Breast epithelium (tissue), 4 donors: ENCODE data around the gene SLC25A15. TPM values are rescaled to one million over a fixed set of nuclear protein-coding genes. Genes with fewer than 3 reads are reported as not detected.

Experiments used
- DNase-seq, 2 donors: peaks; one replicate each; pipeline ENCODE4 v3.0.0-alpha.2; 2019; ENCODE audit warnings: low spot score in 2 of 2
- H3K27ac ChIP-seq, 2 donors: fragments of 200-600 bp; sonication (generic) in 1 of 2; one replicate each; pipeline ENCODE4 v1.5.1; 2016 to 2019; ENCODE audit warnings: mild to moderate bottlenecking in 1 of 2
- H3K27me3 ChIP-seq, 2 donors: fragments of 200-600 bp; sonication (generic) in 1 of 2; one replicate each; pipeline versions ENCODE4 v1.5.1 to v1.6.0; 2017 to 2019; ENCODE audit warnings: control low read depth in 1 of 2, mild to moderate bottlenecking in 1 of 2
- H3K36me3 ChIP-seq: fragments of 200-600 bp; one replicate; pipeline ENCODE4 v1.5.1; 2019
- H3K4me1 ChIP-seq, 2 donors: fragments of 200-600 bp; sonication (generic); one replicate each; pipeline ENCODE4 v1.5.1; 2016 to 2019; ENCODE audit warnings: control low read depth in 1 of 2
- H3K4me3 ChIP-seq, 3 donors: fragments of 200-600 bp; sonication (generic); 1 replicate in 2 of 3; 2 replicates in 1 of 3; pipeline ENCODE4 v1.5.1; 2016 to 2019; ENCODE audit warnings: mild to moderate bottlenecking in 3 of 3, moderate library complexity in 2 of 3
- H3K9me3 ChIP-seq, 2 donors: fragments of 200-600 bp; sonication (generic) in 1 of 2; one replicate each; pipeline ENCODE4 v1.5.1; 2016 to 2019; ENCODE audit warnings: control low read depth in 1 of 2
- POLR2A ChIP-seq: fragments of 450-650 bp; IDR thresholded peaks from one replicate; pipeline ENCODE4 v1.6.1; 2016; ENCODE audit warnings: antibody characterized with exemption, mild to moderate bottlenecking, moderate library complexity
- POLR2AphosphoS5 ChIP-seq, 3 donors: sonication (generic); formaldehyde crosslinking; IDR thresholded peaks; one replicate each; pipeline ENCODE4 v1.6.1; 2017; ENCODE audit warnings: antibody characterized with exemption in 3 of 3
- intact Hi-C: fragments of 100-400 bp; cut with DNase I; formaldehyde crosslinking; loops from one replicate; pipeline ENCODE4 v1.15.1; 2023; ENCODE audit warnings: low total_unique reads
- total RNA-seq, 3 donors: library from RNA; depleted of rRNA; stranded (reverse); fragments of >200 nt; gene quantifications; one replicate each; pipeline ENCODE4 v1.1.0, GENCODE V29; 2016
- TF ChIP-seq, protein P1 (sequence below), 3 donors: fragments of 450-650 bp; IDR thresholded peaks; one replicate each; pipeline ENCODE4 v1.5.1; 2016 to 2017; ENCODE audit warnings: antibody characterized with exemption in 3 of 3, mild to moderate bottlenecking in 3 of 3, moderate library complexity in 3 of 3

The SLC25A15 gene
- total RNA-seq, 3 donors from 2014 or later, result 6.9 to 13.4 (median 7.5) TPM

DNA sequence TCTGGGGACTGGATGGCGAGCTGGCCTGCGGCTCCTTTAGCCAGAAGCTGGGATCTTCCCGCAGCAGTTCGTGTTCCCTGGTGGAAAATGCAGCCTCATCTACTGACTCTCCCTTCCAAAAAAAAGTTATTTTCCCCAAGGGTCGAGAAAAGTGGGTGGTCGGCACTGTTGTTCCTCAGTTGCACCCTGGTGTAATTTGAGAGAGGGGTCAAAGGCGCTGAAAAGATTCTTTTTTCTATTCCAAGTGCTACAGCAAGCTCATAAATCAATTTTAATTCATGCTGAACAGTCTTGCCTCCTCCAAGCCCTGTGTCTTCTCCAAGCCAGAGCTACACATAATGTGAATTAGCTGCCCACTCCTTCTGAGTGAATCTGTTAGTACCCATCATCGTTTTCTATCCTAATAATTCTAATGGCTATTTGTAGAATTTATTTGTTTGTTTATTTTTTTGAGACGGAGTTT, 774 bp downstream of the SLC25A15 start:
- H3K4me3 ChIP-seq, result peak overlapping the region; percentile 53 to 95 (median 73)
- no peak for DNase-seq
- TF ChIP-seq, protein P1, sequence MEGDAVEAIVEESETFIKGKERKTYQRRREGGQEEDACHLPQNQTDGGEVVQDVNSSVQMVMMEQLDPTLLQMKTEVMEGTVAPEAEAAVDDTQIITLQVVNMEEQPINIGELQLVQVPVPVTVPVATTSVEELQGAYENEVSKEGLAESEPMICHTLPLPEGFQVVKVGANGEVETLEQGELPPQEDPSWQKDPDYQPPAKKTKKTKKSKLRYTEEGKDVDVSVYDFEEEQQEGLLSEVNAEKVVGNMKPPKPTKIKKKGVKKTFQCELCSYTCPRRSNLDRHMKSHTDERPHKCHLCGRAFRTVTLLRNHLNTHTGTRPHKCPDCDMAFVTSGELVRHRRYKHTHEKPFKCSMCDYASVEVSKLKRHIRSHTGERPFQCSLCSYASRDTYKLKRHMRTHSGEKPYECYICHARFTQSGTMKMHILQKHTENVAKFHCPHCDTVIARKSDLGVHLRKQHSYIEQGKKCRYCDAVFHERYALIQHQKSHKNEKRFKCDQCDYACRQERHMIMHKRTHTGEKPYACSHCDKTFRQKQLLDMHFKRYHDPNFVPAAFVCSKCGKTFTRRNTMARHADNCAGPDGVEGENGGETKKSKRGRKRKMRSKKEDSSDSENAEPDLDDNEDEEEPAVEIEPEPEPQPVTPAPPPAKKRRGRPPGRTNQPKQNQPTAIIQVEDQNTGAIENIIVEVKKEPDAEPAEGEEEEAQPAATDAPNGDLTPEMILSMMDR (IDR thresholded peaks at IDR 0.05), result no peak
- TF ChIP-seq POLR2AphosphoS5 (IDR thresholded peaks at IDR 0.05), result no peak
- peak overlapping the region; percentile 85 to 92 for H3K27ac ChIP-seq
- intact Hi-C loops, result no loop called here
- no peaks in the 10 kb centered on the region for H3K4me1 ChIP-seq
- H3K36me3 ChIP-seq, result no peaks in the 10 kb centered on the region
- H3K9me3 ChIP-seq, result no peaks in the 10 kb centered on the region
- no peaks in the 10 kb centered on the region for H3K27me3 ChIP-seq

DNA sequence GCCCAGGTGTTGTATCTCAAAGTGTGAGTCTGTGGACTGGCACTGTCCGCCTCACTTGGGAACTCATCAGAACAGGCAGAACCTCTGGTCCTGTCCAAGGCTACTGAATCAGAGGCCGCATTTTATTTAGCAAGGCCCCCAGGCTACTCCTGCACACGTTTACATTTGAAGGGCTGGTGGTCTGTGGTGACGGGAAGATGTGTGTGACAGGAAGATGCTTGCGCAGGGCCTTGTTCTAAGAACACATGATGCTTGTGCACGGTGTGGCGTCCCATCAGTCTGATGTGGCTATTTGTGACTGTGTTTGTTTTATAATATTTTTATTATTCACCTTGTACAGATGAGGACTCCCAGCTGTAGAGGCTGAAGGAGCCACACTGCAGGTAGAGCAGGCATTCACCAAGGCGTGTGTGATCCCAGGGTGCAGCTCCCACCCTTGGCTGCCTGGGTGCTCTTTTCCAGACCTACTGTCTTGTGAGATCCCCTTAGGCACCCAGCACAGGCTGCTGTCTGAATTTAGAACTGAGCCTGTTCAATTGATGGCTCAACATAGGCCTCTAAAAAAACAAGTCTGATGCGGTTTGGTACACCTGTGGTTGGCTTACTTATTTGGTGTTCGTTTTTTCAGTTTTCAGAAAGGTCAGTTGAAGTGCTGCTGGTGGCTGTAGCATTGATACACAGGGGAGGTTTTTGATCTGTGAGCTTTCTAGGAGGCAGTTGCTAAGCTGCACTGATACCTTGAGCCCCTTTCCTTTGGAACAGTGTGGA, 3.1 kb downstream of the SLC25A15 start:
- Histone ChIP-seq H3K27ac (no peak overlapping the region), H3K9me3 (no peaks in the 10 kb centered on the region)
- intact Hi-C loops, result no loop called here

DNA sequence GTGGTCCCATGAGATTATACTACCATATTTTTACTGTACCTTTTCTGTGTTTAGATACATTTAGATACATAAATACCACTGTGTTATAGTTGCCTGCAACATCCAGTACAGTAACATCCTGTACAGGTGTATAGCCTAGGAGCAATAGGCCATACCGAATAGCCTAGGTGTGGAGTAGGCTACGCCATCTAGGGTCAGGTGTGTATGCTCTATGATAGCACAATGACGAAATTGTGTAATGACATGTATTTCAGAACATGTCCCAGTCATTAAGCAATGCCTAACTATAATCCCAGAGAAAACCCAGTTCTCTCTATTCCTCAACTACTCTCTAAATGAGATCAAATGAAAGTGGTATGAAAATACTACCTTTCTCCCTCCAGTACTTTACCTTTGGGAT, 3.9 kb downstream of the SLC25A15 start:
- Histone ChIP-seq H3K27me3 (no peaks in the 10 kb centered on the region), H3K4me1 (no peaks in the 10 kb centered on the region), H3K27ac (no peak overlapping the region), H3K4me3 (no peak overlapping the region), H3K9me3 (no peaks in the 10 kb centered on the region), H3K36me3 (no peaks in the 10 kb centered on the region)
- intact Hi-C loops, result no loop called here
- no peak for TF ChIP-seq POLR2A
- no peak for TF ChIP-seq POLR2AphosphoS5 (IDR thresholded peaks at IDR 0.05)
- TF ChIP-seq, protein P1 (IDR thresholded peaks at IDR 0.05), result no peak
- no peak for DNase-seq

More for the DNA sequence above, 3.1 kb downstream of the SLC25A15 start:
- no peaks in the 10 kb centered on the region for H3K36me3 ChIP-seq
- H3K4me1 ChIP-seq, result no peaks in the 10 kb centered on the region
- no peak for DNase-seq
- TF ChIP-seq, protein P1 (IDR thresholded peaks at IDR 0.05), result no peak
- no peak for TF ChIP-seq POLR2A
- no peak for TF ChIP-seq POLR2AphosphoS5 (IDR thresholded peaks at IDR 0.05)
- H3K4me3 ChIP-seq, result no peak overlapping the region
- no peaks in the 10 kb centered on the region for H3K27me3 ChIP-seq

DNA sequence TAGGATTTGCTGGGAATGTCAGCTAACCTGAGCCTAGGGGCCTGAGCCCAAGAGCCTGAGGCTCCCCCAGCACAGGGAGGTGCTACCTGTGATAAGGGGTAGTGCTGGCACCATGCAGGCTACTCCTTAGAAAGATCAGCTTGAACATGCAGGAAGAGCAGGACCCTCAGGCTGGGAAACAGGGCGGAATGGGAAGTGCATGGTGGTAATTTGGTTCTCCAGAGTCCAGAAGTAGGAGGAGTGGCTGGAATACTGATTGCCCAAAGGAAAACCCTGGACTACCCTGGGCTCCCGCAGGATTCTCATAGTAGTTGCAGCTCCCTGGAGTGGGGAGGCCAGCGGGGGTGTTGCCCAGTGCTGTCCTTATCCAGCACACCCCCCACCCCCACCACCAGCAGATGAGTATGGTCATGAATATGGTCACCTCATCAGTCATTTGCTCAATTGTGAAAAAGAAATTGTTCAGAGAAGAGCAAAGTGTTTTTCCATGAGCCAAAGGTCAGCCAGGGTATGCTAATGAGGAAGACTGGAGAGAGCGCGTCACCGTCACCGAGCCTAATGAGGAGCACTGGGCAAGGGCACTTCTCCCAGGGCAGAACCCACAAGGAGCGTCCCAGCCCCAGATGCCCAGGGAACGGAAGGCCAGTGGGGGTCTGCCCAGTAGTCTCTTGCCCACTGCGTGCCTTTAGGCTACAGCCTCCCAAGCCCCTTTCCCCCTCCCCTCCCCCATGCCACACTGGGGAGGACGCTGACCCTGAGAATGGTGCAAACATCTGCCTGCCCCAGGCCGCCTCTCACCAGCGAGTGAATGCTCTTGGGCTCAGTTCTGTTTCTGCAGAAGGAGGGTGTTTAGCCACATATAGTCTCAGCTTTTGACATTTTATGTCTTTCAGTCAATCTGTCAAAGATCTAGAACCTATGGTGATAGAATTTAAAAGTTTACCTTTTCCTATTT, 5.3 kb downstream of the SLC25A15 start:
- no peaks in the 10 kb centered on the region for H3K4me1 ChIP-seq
- no peaks in the 10 kb centered on the region for H3K27me3 ChIP-seq
- no peak overlapping the region for H3K27ac ChIP-seq
- no peaks in the 10 kb centered on the region for H3K9me3 ChIP-seq
- no peaks in the 10 kb centered on the region for H3K36me3 ChIP-seq
- TF ChIP-seq POLR2A (no peak), POLR2AphosphoS5 (IDR thresholded peaks at IDR 0.05) (no peak)
- TF ChIP-seq, protein P1 (IDR thresholded peaks at IDR 0.05), result no peak
- no peak overlapping the region for H3K4me3 ChIP-seq
- intact Hi-C loops, result no loop called here
- DNase-seq, result no peak
